ENCODE results near the gene LRRC37A3. TPM values are rescaled to one million over a fixed set of nuclear protein-coding genes. Genes with fewer than 3 reads are reported as not detected.
"Not testable (repeated sequence)": the region's sequence is repeated elsewhere in the genome, so short reads cannot be mapped to it uniquely, and the experiment has no call there.

Gene LRRC37A3
- total RNA-seq, 1 donor from 2014 or later = 5.6 TPM

GRCh38 chr17:64936117-64936516 is 16.8 kb upstream of the LRRC37A3 start:
- no peak overlapping the region for H3K4me2 ChIP-seq
- peaks cover 4% of the 10 kb centered on the region for H3K4me1 ChIP-seq
- H4K20me1 ChIP-seq (ENCODE audit: low read depth) = no peaks in the 10 kb centered on the region
- peaks cover 4% of the 10 kb centered on the region for H3K4me1 Mint-ChIP-seq
- DNase-seq (ENCODE audit: low spot score) = no peak
- no peaks in the 10 kb centered on the region for H3K79me2 ChIP-seq (ENCODE audit: low read depth)
- no peaks in the 10 kb centered on the region for H3K27me3 ChIP-seq
- no peak overlapping the region for H3K27ac ChIP-seq
- H3K27ac Mint-ChIP-seq = no peak overlapping the region
- no peak for TF ChIP-seq EZH2phosphoT487 (IDR thresholded peaks at IDR 0.05)
- TF ChIP-seq EZH2 (IDR thresholded peaks at IDR 0.05) = no peak
- TF ChIP-seq CTCF (IDR thresholded peaks at IDR 0.05) = no peak
- H2AFZ ChIP-seq (replicated peaks) = no peak overlapping the region
- H3K27me3 Mint-ChIP-seq (ENCODE audit: insufficient read depth, low read depth) = no peaks in the 10 kb centered on the region
- no peak overlapping the region for H3K9ac ChIP-seq
- H3K9me3 ChIP-seq (ENCODE audit: low read depth) = no peaks in the 10 kb centered on the region
- no peaks in the 10 kb centered on the region for H3K9me3 Mint-ChIP-seq
- no peaks in the 10 kb centered on the region for H3F3A ChIP-seq (ENCODE audit: low read depth)
- no peak overlapping the region for H3K4me3 ChIP-seq
- no peak overlapping the region for H3K4me3 Mint-ChIP-seq
- H3K36me3 Mint-ChIP-seq = no peaks in the 10 kb centered on the region
- no peaks in the 10 kb centered on the region for H3K36me3 ChIP-seq

GRCh38 chr17:64934284-64934778 is 15.1 kb upstream of the LRRC37A3 start:
- not testable (repeated sequence) for H2AFZ ChIP-seq (replicated peaks); H4K20me1 ChIP-seq (ENCODE audit: low read depth); DNase-seq (ENCODE audit: low spot score); H3K4me3 Mint-ChIP-seq; H3K27ac ChIP-seq; H3K27me3 Mint-ChIP-seq (ENCODE audit: insufficient read depth, low read depth); H3K4me2 ChIP-seq; H3K27ac Mint-ChIP-seq; H3K36me3 ChIP-seq; H3K4me3 ChIP-seq; H3K4me1 Mint-ChIP-seq; H3K79me2 ChIP-seq (ENCODE audit: low read depth); H3F3A ChIP-seq (ENCODE audit: low read depth); H3K9ac ChIP-seq; H3K9me3 Mint-ChIP-seq; H3K27me3 ChIP-seq; H3K9me3 ChIP-seq (ENCODE audit: low read depth); H3K36me3 Mint-ChIP-seq
- peaks cover 11% of the 10 kb centered on the region for H3K4me1 ChIP-seq

- not testable (repeated sequence) for H3K27me3 Mint-ChIP-seq (ENCODE audit: insufficient read depth, low read depth); DNase-seq (ENCODE audit: low spot score); H4K20me1 ChIP-seq (ENCODE audit: low read depth)
Measured at GRCh38 chr17:64932850-64933249, 13.6 kb upstream of the LRRC37A3 start.

GRCh38 chr17:64930374-64930773 is 11.1 kb upstream of the LRRC37A3 start:
- not testable (repeated sequence) for H3K4me3 Mint-ChIP-seq; H4K20me1 ChIP-seq (ENCODE audit: low read depth); H3K27ac ChIP-seq; H3K36me3 Mint-ChIP-seq; H3F3A ChIP-seq (ENCODE audit: low read depth); DNase-seq (ENCODE audit: low spot score); H3K9me3 ChIP-seq (ENCODE audit: low read depth); H3K4me3 ChIP-seq; H3K27me3 Mint-ChIP-seq (ENCODE audit: insufficient read depth, low read depth); H3K27me3 ChIP-seq; H3K36me3 ChIP-seq; H3K9ac ChIP-seq; H3K9me3 Mint-ChIP-seq; H3K4me1 Mint-ChIP-seq; H3K27ac Mint-ChIP-seq; H3K79me2 ChIP-seq (ENCODE audit: low read depth); H3K4me1 ChIP-seq
- Histone ChIP-seq H2AFZ (replicated peaks) (peak overlapping the region; percentile 65), H3K4me2 (peak overlapping the region; percentile 3)

More at GRCh38 chr17:64932850-64933249, 13.6 kb upstream of the LRRC37A3 start:
- not testable (repeated sequence) for H2AFZ ChIP-seq (replicated peaks); H3K9me3 Mint-ChIP-seq; H3K36me3 ChIP-seq; H3K27me3 ChIP-seq; H3K36me3 Mint-ChIP-seq; H3K9me3 ChIP-seq (ENCODE audit: low read depth); H3K27ac Mint-ChIP-seq; H3K4me2 ChIP-seq; H3K9ac ChIP-seq; H3K79me2 ChIP-seq (ENCODE audit: low read depth); H3K4me3 Mint-ChIP-seq; H3K27ac ChIP-seq; H3F3A ChIP-seq (ENCODE audit: low read depth); H3K4me1 Mint-ChIP-seq; H3K4me3 ChIP-seq
- H3K4me1 ChIP-seq = peaks cover 11% of the 10 kb centered on the region

GRCh38 chr17:64929419-64930209 is 10.3 kb upstream of the LRRC37A3 start:
- H3K79me2 ChIP-seq (ENCODE audit: low read depth); H3K27ac Mint-ChIP-seq; H3K4me3 ChIP-seq; H3K36me3 Mint-ChIP-seq; H3K4me3 Mint-ChIP-seq; H3K4me1 Mint-ChIP-seq; H2AFZ ChIP-seq (replicated peaks); H3K4me2 ChIP-seq; H3K9me3 ChIP-seq (ENCODE audit: low read depth); H3F3A ChIP-seq (ENCODE audit: low read depth); H3K9me3 Mint-ChIP-seq; H4K20me1 ChIP-seq (ENCODE audit: low read depth); H3K27ac ChIP-seq; H3K4me1 ChIP-seq; H3K36me3 ChIP-seq; H3K9ac ChIP-seq; DNase-seq (ENCODE audit: low spot score); H3K27me3 Mint-ChIP-seq (ENCODE audit: insufficient read depth, low read depth); H3K27me3 ChIP-seq: not testable (repeated sequence)

- H2AFZ ChIP-seq (replicated peaks) = not testable (repeated sequence)
Measured at GRCh38 chr17:64928701-64929100, 9.4 kb upstream of the LRRC37A3 start.

More at GRCh38 chr17:64928701-64929100, 9.4 kb upstream of the LRRC37A3 start:
- not testable (repeated sequence) for H3K4me1 Mint-ChIP-seq; H4K20me1 ChIP-seq (ENCODE audit: low read depth); H3K4me3 ChIP-seq; H3K27me3 Mint-ChIP-seq (ENCODE audit: insufficient read depth, low read depth); H3K79me2 ChIP-seq (ENCODE audit: low read depth); H3K4me2 ChIP-seq; H3K4me3 Mint-ChIP-seq; DNase-seq (ENCODE audit: low spot score); H3K4me1 ChIP-seq; H3K9ac ChIP-seq; H3K27ac ChIP-seq; H3F3A ChIP-seq (ENCODE audit: low read depth); H3K27ac Mint-ChIP-seq; H3K36me3 ChIP-seq; H3K36me3 Mint-ChIP-seq; H3K9me3 Mint-ChIP-seq; H3K9me3 ChIP-seq (ENCODE audit: low read depth); H3K27me3 ChIP-seq
